Activated CD8-positive, alpha-beta T cell treated with anti-CD3 and anti-CD28 coated beads, Interleukin-2, amount 10 ng/mL, durations not matched to agents 7 days and 5 days (primary cell): ENCODE results near the gene HEPHL1. TPM values are rescaled to one million over a fixed set of nuclear protein-coding genes. Genes with fewer than 3 reads are reported as not detected.
"Not testable (repeated sequence)": the region's sequence is repeated elsewhere in the genome, so short reads cannot be mapped to it uniquely, and the experiment has no call there.

ENCODE experiments used
- ATAC-seq: fragments of 150-1000 bp; cut with Tn5 transposase; one replicate; pipeline ENCODE4 v1.10.0; 2021; ENCODE audit warnings: moderate library complexity
- CTCF ChIA-PET: fragments of 350-600 bp; sonication (Branson Sonifier 250); formaldehyde crosslinking; loops from one replicate; lab custom pipeline; 2021; ENCODE audit warnings: antibody characterized with exemption; lab: Charles Lee
- POLR2A ChIA-PET: fragments of 350-600 bp; sonication (Branson Sonifier 250); formaldehyde crosslinking; loops from one replicate; lab custom pipeline; 2021; ENCODE audit warnings: antibody characterized with exemption; lab: Charles Lee
- DNase-seq: peaks from one replicate; pipeline ENCODE4 v3.0.0-alpha.2; 2020
- H3K27ac Mint-ChIP-seq: one replicate; pipeline ENCODE4 v1.8.0; 2021; ENCODE audit warnings: mild to moderate bottlenecking, mixed read lengths
- H3K27me3 Mint-ChIP-seq: one replicate; pipeline ENCODE4 v1.8.0; 2021; ENCODE audit warnings: low read depth, mixed read lengths
- H3K36me3 Mint-ChIP-seq: one replicate; pipeline ENCODE4 v1.8.0; 2021; ENCODE audit warnings: low read depth, mixed read lengths
- H3K4me1 Mint-ChIP-seq: one replicate; pipeline ENCODE4 v1.8.0; 2021; ENCODE audit warnings: low read depth, mixed read lengths
- H3K4me3 Mint-ChIP-seq: one replicate; pipeline ENCODE4 v1.8.0; 2021; ENCODE audit warnings: mild to moderate bottlenecking, mixed read lengths
- H3K9me3 Mint-ChIP-seq: one replicate; pipeline ENCODE4 v1.8.0; 2022; ENCODE audit warnings: mixed read lengths; ENCODE audit not compliant: insufficient read depth
- total RNA-seq, 2 experiments: library from RNA; stranded (reverse); gene quantifications; one replicate each; pipeline ENCODE4 v1.2.3, GENCODE V29; 2021

Gene HEPHL1
- total RNA-seq, 2 experiments from 2014 or later, result not detected

DNA sequence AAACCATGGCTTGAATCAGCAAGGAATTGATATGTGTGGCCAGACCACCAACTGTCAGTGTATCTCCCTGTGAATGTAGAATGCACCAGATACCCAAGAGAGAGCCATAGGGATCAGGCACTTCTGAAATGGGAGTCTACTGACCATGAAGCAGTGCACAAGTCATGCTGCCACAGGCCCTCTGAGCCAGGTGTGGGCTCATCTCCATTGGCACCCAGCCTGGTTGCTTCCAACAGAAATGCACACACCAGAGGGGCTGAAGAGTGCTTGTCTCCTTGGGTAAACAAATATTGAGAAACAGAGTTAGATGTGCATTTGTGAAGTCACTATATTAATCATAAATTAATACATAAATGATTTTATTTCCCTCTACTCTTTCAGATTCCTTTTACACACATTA lies 79.1 kb downstream of the HEPHL1 start:
- DNase-seq, result no peak
- POLR2A ChIA-PET, result no interaction called here
- H3K4me3 Mint-ChIP-seq, result no peak overlapping the region
- no peaks in the 10 kb centered on the region for H3K36me3 Mint-ChIP-seq
- ATAC-seq, result no peak
- H3K4me1 Mint-ChIP-seq, result no peaks in the 10 kb centered on the region
- peaks cover 12% of the 10 kb centered on the region for H3K27me3 Mint-ChIP-seq
- CTCF ChIA-PET, result no interaction called here
- no peak overlapping the region for H3K27ac Mint-ChIP-seq
- no peaks in the 10 kb centered on the region for H3K9me3 Mint-ChIP-seq

DNA sequence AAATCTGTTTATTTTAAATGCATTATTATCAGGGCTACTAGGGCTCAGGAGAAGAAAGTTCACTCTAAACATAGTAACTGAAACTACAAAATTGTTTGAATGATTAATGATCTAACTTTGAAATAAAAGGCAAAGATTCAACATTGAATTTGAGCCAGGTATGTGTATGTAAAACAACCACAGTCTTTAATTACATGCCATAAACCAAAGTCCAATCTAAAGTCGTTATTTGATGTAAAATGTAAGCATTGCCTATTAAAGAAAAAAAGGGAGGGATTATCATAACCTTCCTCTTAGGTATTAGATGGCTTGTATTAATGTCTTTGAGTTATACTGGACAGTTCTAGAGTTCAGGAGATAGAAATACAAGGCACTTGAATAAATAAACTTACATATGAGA lies 82.3 kb downstream of the HEPHL1 start:
- Mint-ChIP-seq H3K27ac (no peak overlapping the region), H3K4me3 (no peak overlapping the region), H3K36me3 (no peaks in the 10 kb centered on the region), H3K27me3 (peaks cover 11% of the 10 kb centered on the region), H3K9me3 (no peaks in the 10 kb centered on the region), H3K4me1 (no peaks in the 10 kb centered on the region)
- DNase-seq (no peak), ATAC-seq (no peak)
- CTCF ChIA-PET, result no interaction called here
- POLR2A ChIA-PET, result no interaction called here

DNA sequence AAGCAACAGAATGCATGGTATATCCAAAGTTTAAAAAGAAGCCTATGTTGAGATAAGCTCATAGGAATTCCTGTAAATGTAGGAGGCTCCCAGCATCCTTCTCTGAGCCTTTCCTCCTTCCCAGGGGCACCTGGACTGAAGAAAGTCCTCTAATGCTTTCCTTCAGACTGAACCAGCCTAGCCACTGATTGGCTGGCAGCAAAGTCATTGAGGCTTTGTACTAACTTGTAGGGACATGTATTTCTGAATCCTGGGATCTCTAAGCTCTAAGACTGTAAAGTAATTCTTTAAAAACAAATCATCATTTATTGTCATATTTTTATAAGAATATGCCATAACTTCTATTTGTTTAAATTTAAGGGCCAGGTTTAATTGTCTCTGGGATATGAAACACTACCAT lies 83.6 kb downstream of the HEPHL1 start:
- POLR2A ChIA-PET, result no interaction called here

DNA sequence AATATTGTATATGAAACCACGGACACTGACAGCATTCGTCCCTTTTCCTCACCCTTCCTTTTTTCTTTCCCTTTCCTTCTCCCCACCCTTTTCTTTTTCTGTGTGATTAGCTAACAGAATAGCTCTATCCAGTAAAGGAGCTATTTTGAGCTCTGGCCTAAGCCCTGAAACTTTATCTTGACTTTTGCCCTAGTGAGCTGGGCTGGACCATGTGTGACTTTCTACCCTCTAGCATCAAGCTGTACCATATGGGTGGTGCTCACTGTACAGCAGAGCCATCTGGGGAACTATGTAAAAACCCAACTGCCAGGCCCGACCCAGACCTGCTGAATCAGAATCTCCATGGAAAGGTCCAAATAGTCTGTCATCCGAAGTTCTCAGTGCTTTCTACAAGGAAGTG lies 85.6 kb downstream of the HEPHL1 start:
- no peaks in the 10 kb centered on the region for H3K4me1 Mint-ChIP-seq
- H3K36me3 Mint-ChIP-seq, result no peaks in the 10 kb centered on the region
- ChIA-PET POLR2A (no interaction called here), CTCF (no interaction called here)
- H3K9me3 Mint-ChIP-seq, result no peaks in the 10 kb centered on the region
- DNase-seq (no peak), ATAC-seq (no peak)
- peaks cover 22% of the 10 kb centered on the region for H3K27me3 Mint-ChIP-seq
- no peak overlapping the region for H3K27ac Mint-ChIP-seq
- H3K4me3 Mint-ChIP-seq, result no peak overlapping the region

More for the DNA sequence above, 83.6 kb downstream of the HEPHL1 start:
- Mint-ChIP-seq H3K4me1 (no peaks in the 10 kb centered on the region), H3K27ac (no peak overlapping the region), H3K9me3 (no peaks in the 10 kb centered on the region), H3K4me3 (no peak overlapping the region), H3K27me3 (peaks cover 12% of the 10 kb centered on the region), H3K36me3 (no peaks in the 10 kb centered on the region)
- CTCF ChIA-PET, result no interaction called here
- DNase-seq (no peak), ATAC-seq (no peak)

DNA sequence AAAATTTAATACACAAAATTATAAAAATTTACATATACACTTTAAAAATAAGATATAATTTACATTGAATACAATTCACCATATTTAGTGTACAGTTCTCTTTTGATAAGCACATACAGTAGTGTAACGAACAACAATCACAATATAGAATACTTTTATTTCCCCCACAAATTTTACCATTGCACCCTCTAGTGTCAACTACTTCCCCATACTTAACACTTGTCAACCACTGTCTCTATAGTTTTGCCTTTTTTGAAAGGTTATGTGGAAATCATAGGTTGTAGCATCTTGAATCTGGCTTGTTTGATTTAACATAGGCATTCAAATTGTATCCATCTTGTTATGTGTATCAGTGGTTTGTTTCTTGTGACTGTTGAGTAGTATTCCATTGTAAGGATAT lies 86.2 kb downstream of the HEPHL1 start:
- H3K4me1 Mint-ChIP-seq, result no peaks in the 10 kb centered on the region
- no peak overlapping the region for H3K4me3 Mint-ChIP-seq
- no peaks in the 10 kb centered on the region for H3K9me3 Mint-ChIP-seq
- ChIA-PET POLR2A (no interaction called here), CTCF (no interaction called here)
- H3K36me3 Mint-ChIP-seq, result no peaks in the 10 kb centered on the region
- no peak for ATAC-seq
- H3K27ac Mint-ChIP-seq, result no peak overlapping the region
- no peak for DNase-seq
- peaks cover 22% of the 10 kb centered on the region for H3K27me3 Mint-ChIP-seq

DNA sequence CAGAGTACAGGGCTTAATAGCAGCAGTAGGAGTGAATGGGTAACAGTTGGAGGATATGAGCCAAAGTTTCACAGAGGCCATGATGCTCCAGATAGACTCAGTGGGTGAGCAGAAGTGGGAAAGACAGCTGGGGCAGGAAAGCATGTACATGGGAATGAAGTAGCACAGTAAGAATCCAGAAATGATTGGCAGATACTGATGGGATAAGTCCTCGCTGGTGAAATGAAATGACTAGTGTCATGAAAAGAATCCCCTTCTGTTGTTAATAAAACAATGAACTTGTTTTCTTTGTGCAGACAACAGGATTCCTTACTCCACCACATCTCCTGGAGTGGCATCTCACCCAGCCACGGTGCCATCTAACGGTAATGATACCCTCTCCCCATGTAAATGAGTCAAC lies 90.1 kb downstream of the HEPHL1 start:
- Mint-ChIP-seq H3K9me3 (no peaks in the 10 kb centered on the region), H3K27me3 (peaks cover 26% of the 10 kb centered on the region)

DNA sequence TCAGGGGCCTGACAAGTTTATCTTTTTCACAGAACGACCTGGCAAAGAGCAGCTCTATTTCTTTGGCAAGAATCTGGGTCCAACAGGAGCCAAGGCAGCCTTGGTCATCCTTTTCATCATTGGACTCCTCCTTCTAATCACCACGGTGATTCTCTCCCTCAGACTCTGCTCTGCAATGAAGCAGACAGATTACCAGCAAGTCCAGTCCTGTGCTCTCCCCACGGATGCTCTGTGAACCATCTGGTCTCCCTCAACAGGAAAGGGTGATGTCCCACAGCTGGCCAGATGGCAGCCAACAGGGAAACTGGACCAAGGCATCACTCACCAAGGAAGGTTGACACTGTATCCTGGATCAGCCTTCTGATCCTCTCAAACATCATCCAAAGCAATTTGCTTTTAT lies 90.5 kb downstream of the HEPHL1 start:
- POLR2A ChIA-PET, result no interaction called here
- Mint-ChIP-seq H3K9me3 (no peaks in the 10 kb centered on the region), H3K4me3 (no peak overlapping the region), H3K4me1 (no peaks in the 10 kb centered on the region), H3K36me3 (no peaks in the 10 kb centered on the region), H3K27me3 (peaks cover 26% of the 10 kb centered on the region), H3K27ac (no peak overlapping the region)
- ATAC-seq (no peak), DNase-seq (no peak)
- CTCF ChIA-PET, result no interaction called here

More for the DNA sequence above, 90.1 kb downstream of the HEPHL1 start:
- ATAC-seq, result no peak
- Mint-ChIP-seq H3K27ac (no peak overlapping the region), H3K4me3 (no peak overlapping the region), H3K36me3 (no peaks in the 10 kb centered on the region), H3K4me1 (no peaks in the 10 kb centered on the region)
- CTCF ChIA-PET, result no interaction called here
- POLR2A ChIA-PET, result no interaction called here
- no peak for DNase-seq

DNA sequence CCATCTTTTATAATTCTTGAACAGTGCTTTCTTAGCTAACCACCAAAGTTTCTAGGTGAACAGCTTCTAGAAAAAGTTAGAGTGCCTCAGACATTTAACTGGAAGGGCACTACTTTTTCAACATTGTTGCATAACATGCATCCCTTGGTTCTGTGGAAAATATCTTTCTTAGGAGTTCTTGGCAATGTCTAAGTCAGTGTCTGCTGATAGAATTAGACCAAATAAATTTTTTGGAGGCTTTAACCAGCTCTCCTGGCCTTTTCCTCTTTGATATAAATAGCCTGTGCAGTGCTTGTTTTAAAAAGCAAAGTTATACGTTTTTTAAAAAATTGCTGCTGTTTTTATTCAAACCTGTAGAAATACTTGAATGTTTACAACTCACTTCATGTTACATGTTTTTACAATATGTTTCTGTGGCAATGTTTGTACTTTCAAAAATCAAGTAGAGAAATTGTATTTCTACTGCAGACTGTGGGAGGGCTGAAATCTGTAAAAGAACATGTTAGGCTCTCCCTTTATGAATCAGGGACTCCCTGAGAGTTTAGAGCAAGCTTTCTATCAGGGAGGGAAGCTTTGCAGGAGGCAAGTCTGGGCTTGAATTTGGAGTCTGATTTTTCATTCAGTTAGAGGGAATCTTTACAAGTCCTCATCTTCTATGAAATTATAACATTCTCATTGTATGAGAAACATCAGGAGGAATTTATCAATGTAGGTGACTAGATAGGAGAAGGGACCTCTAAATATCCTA lies 91.2 kb downstream of the HEPHL1 start:
- ChIA-PET CTCF (no interaction called here), POLR2A (no interaction called here)
- Mint-ChIP-seq H3K27me3 (peaks cover 25% of the 10 kb centered on the region), H3K4me1 (no peaks in the 10 kb centered on the region), H3K9me3 (no peaks in the 10 kb centered on the region), H3K27ac (no peak overlapping the region), H3K36me3 (no peaks in the 10 kb centered on the region), H3K4me3 (no peak overlapping the region)
- ATAC-seq, result no peak
- DNase-seq, result no peak

DNA sequence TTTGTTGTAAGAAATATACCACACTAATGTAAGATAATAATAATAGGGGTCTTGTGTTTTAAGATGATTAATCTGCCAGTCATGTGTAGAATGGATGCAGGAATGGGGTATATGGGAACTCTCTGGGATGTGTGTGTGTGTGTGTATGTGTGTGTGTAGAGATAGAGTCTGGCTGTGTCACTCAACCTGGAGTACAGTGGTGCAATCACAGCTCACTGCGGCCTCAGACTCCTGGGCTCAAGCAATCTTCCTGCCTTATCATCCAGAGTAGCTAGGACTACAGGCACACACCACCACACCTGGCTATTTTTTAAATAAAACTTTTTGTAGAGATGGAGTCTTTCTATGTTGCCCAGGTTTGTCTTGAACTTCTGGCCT lies 96.0 kb downstream of the HEPHL1 start:
- Mint-ChIP-seq H3K9me3 (no peaks in the 10 kb centered on the region), H3K36me3 (no peaks in the 10 kb centered on the region), H3K27me3 (peaks cover 9% of the 10 kb centered on the region), H3K27ac (no peak overlapping the region), H3K4me1 (no peaks in the 10 kb centered on the region), H3K4me3 (no peak overlapping the region)
- DNase-seq (no peak), ATAC-seq (no peak)
- POLR2A ChIA-PET, result no interaction called here
- CTCF ChIA-PET, result no interaction called here

DNA sequence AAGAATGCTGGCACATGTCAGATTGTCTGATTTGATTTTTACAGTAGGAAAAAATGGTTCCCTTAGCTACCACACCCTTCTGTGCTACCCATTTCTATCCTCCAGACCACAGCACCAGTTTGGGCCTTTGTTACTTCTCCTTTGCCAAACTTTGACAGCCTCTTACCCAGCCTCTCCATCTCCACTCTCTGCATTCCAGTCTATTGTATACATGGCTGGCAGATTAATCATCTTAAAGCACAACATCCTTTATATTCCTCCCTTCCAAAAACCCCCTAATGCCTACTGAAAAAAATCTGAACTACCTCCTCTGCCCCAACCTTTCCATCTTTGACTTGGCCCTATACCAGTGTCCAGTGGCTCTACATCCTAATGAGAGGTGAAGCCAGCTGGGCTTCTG lies 96.7 kb downstream of the HEPHL1 start:
- POLR2A ChIA-PET, result no interaction called here
- H3K27ac Mint-ChIP-seq, result no peak overlapping the region

DNA sequence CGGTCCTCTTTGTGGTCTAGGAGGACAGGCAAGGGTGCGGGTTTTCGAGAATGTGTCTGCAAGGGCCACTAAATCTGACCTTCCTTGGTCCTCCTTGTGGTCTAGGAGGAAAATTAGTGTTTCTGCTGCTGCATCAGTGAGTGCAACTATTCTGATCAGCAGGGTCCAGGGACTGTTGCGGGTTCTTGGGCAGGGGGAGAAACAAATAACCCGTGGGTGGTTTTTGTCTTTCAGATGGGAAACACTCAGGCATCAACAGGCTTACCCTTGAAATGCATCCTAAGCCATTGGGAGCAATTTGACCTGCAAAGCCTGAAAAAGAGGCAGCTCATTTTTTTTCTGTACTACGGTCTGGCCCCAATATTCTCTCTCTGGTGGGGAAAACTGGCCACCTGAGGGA lies 98.5 kb downstream of the HEPHL1 start:
- POLR2A ChIA-PET, result interaction anchor here (1.0 kb wide), 1 partner anchor 9 kb away, joined by 4 read pairs; the partner anchor contains the start of gene PANX1
- H3K27me3 Mint-ChIP-seq, CTCF ChIA-PET, H3K4me3 Mint-ChIP-seq, H3K36me3 Mint-ChIP-seq, H3K9me3 Mint-ChIP-seq, ATAC-seq, DNase-seq, H3K4me1 Mint-ChIP-seq, H3K27ac Mint-ChIP-seq: not testable (repeated sequence)

More for the DNA sequence above, 96.7 kb downstream of the HEPHL1 start:
- H3K36me3 Mint-ChIP-seq, result no peaks in the 10 kb centered on the region
- CTCF ChIA-PET, result no interaction called here
- H3K27me3 Mint-ChIP-seq, result peaks cover 9% of the 10 kb centered on the region
- H3K4me3 Mint-ChIP-seq, result no peak overlapping the region
- no peaks in the 10 kb centered on the region for H3K9me3 Mint-ChIP-seq
- no peaks in the 10 kb centered on the region for H3K4me1 Mint-ChIP-seq
- no peak for DNase-seq
- ATAC-seq, result no peak

DNA sequence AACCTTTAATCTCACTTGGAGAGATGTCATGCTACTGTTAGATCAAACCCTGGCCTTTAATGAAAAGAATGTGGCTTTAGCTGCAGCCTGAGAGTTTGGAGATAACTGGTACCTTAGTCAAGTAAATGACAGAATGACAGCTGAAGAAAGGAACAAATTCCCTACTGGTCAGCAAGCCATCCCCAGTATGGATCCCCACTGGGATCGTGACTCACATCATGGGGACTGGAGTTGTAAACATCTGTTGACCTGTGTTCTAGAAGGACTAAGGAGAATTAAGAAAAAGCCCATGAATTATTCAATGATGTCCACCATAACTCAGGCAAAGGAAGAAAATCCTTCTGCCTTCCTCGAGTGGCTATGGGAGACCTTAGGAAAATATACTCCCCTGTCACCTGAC lies 99.4 kb downstream of the HEPHL1 start:
- DNase-seq, H3K36me3 Mint-ChIP-seq, H3K4me1 Mint-ChIP-seq, ATAC-seq, H3K4me3 Mint-ChIP-seq, POLR2A ChIA-PET, H3K27ac Mint-ChIP-seq, H3K27me3 Mint-ChIP-seq, CTCF ChIA-PET, H3K9me3 Mint-ChIP-seq: not testable (repeated sequence)

DNA sequence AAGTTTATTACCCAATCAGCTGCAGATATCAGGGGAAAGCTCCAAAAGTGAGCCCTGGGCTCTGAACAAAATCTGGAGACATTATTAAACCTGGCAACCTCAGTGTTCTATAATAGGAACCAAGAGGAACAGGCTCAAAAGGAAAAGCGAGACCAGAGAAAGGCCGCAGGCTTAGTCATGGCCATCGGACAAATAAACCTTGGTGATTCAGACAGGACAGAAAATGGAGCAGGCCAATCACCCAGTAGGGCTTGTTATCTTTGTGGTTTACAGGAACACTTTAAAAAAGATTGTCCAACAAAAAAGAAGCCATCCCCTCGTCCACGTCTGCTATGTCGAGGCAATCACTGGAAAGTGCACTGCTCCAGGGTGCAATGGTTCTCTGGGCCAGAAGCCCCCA lies 99.8 kb downstream of the HEPHL1 start:
- CTCF ChIA-PET, result no interaction called here
- ATAC-seq (no peak), DNase-seq (no peak)
- Mint-ChIP-seq H3K4me3 (no peak overlapping the region), H3K27ac (no peak overlapping the region), H3K9me3 (no peaks in the 10 kb centered on the region), H3K36me3 (no peaks in the 10 kb centered on the region), H3K4me1 (no peaks in the 10 kb centered on the region), H3K27me3 (no peaks in the 10 kb centered on the region)
- POLR2A ChIA-PET, result no interaction called here
